NB4 (cell line): ENCODE measurements around the gene ZFYVE28.

ENCODE experiments used
- DNase-seq: peaks from one replicate; pipeline ENCODE4 v3.0.0; 2010; ENCODE audit warnings: low read depth
- H3K4me3 ChIP-seq: one replicate; pipeline ENCODE4 v1.5.1; 2011; ENCODE audit warnings: mild to moderate bottlenecking, low read depth, low read length, moderate library complexity
- MAX ChIP-seq: IDR thresholded peaks from 2 replicates; pipeline ENCODE4 v1.6.1; 2011; ENCODE audit warnings: low read depth, low read length
- MYC ChIP-seq: IDR thresholded peaks from 2 replicates; pipeline ENCODE4 v1.6.1; 2011; ENCODE audit warnings: low read depth, low read length
- POLR2A ChIP-seq: IDR thresholded peaks from 2 replicates; pipeline ENCODE4 v1.6.1; 2011; ENCODE audit warnings: mild to moderate bottlenecking; ENCODE audit not compliant: insufficient read length; ENCODE audit errors: extremely low read depth
- TF ChIP-seq, protein P1 (sequence below): IDR thresholded peaks from one replicate; pipeline ENCODE4 v1.5.1; 2012; ENCODE audit warnings: low read depth, low read length

ZFYVE28 gene

GRCh38 chr4:2292646-2293108 lies 125.8 kb downstream of the ZFYVE28 start:
- no peak for DNase-seq
- no peak for TF ChIP-seq MYC
- no peak for TF ChIP-seq MAX
- no peak for TF ChIP-seq POLR2A
- TF ChIP-seq, protein P1, sequence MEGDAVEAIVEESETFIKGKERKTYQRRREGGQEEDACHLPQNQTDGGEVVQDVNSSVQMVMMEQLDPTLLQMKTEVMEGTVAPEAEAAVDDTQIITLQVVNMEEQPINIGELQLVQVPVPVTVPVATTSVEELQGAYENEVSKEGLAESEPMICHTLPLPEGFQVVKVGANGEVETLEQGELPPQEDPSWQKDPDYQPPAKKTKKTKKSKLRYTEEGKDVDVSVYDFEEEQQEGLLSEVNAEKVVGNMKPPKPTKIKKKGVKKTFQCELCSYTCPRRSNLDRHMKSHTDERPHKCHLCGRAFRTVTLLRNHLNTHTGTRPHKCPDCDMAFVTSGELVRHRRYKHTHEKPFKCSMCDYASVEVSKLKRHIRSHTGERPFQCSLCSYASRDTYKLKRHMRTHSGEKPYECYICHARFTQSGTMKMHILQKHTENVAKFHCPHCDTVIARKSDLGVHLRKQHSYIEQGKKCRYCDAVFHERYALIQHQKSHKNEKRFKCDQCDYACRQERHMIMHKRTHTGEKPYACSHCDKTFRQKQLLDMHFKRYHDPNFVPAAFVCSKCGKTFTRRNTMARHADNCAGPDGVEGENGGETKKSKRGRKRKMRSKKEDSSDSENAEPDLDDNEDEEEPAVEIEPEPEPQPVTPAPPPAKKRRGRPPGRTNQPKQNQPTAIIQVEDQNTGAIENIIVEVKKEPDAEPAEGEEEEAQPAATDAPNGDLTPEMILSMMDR = no peak
- no peak overlapping the region for H3K4me3 ChIP-seq

- TF ChIP-seq MAX (no peak), MYC (no peak), POLR2A (no peak)
- TF ChIP-seq, protein P1 = no peak
- H3K4me3 ChIP-seq = no peak overlapping the region
Measured at GRCh38 chr4:2291705-2292645, 126.5 kb downstream of the ZFYVE28 start.

DNA sequence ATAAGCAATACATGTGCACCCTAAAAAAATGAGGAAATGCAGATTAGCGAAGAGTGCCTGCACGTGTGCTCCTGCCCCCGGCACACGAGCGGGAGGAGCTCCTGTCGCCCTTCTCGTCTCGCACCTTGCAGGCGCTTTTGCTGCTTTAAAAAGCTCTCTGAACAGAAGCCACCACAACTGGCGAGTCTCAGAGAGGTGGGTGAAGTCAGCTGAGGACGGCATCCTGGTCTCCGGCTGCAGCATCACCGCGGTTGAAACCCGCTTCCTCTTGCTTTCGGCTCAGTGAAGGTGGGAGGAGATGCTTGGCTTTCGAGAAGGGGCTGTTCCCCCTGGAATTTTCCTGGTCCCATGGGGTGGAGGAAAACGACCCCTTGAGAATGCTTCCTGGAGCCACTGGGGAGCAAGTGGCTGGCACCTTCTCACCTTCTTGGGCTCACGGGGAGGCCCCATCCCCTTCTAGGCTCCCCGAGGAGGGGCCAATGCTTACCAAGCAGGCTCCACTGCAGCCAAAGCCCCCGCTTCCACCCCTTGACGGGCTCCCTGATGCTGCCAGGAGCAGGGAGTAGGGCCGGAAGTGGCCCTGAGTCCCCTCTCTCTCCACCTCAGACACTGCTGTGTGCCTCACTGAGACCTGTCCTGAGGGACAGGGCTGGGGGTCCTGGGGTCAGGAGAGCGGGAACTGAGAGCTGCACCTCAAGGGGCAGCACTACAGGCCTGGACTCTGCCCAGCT lies 127.3 kb downstream of the ZFYVE28 start:
- no peak overlapping the region for H3K4me3 ChIP-seq
- DNase-seq = peak; percentile 78
- peak; percentile 73 for TF ChIP-seq MAX
- peak; percentile 30; the same call in 1 of the 2 replicates for TF ChIP-seq MYC
- TF ChIP-seq, protein P1 = no peak

More at GRCh38 chr4:2291705-2292645, 126.5 kb downstream of the ZFYVE28 start:
- DNase-seq = no peak

GRCh38 chr4:2290488-2290887 lies 128.0 kb downstream of the ZFYVE28 start:
- no peak overlapping the region for H3K4me3 ChIP-seq
- TF ChIP-seq, protein P1 = no peak
- TF ChIP-seq POLR2A = no peak
- TF ChIP-seq MAX = no peak
- TF ChIP-seq MYC = no peak
- DNase-seq = no peak

GRCh38 chr4:2289955-2290333 lies 128.5 kb downstream of the ZFYVE28 start:
- no peak overlapping the region for H3K4me3 ChIP-seq
- no peak for TF ChIP-seq POLR2A
- no peak for TF ChIP-seq MAX
- TF ChIP-seq MYC = no peak
- TF ChIP-seq, protein P1 = no peak
- no peak for DNase-seq
